Smooth muscle cell (in vitro differentiated cells): Measurements from ENCODE around the gene NUDT1. TPM values are rescaled to one million over a fixed set of nuclear protein-coding genes. Genes with fewer than 3 reads are reported as not detected.

Experiments
- DNase-seq: peaks from one replicate; lab custom pipeline; 2025; ENCODE audit not compliant: unreplicated experiment; lab: John Stamatoyannopoulos, UW
- H2AFZ ChIP-seq: fragments of 200-600 bp; sonication (generic); 2 replicates; pipeline ENCODE4 v1.6.0; 2016; ENCODE audit warnings: antibody characterized with exemption, low read depth, mild to moderate bottlenecking
- H3F3A ChIP-seq: fragments of 200-600 bp; sonication (generic); 2 replicates; pipeline ENCODE4 v1.6.0; 2017; ENCODE audit warnings: antibody characterized with exemption, low read depth
- H3K27ac ChIP-seq: fragments of 200-600 bp; sonication (generic); 2 replicates; pipeline ENCODE4 v1.5.1; 2016; ENCODE audit warnings: low read depth, mild to moderate bottlenecking
- H3K27me3 ChIP-seq: fragments of 200-600 bp; sonication (generic); 2 replicates; pipeline ENCODE4 v1.6.1; 2016; ENCODE audit warnings: low read depth, mild to moderate bottlenecking
- H3K36me3 ChIP-seq: fragments of 200-600 bp; sonication (generic); 2 replicates; pipeline ENCODE4 v1.5.1; 2016; ENCODE audit warnings: low read depth
- H3K4me1 ChIP-seq: fragments of 200-600 bp; sonication (generic); 2 replicates; pipeline ENCODE4 v1.5.1; 2016; ENCODE audit warnings: low read depth
- H3K4me2 ChIP-seq: fragments of 200-600 bp; sonication (generic); 2 replicates; pipeline ENCODE4 v1.6.0; 2016; ENCODE audit warnings: mild to moderate bottlenecking
- H3K4me3 ChIP-seq: fragments of 200-600 bp; sonication (generic); 2 replicates; pipeline ENCODE4 v1.5.1; 2016; ENCODE audit warnings: mild to moderate bottlenecking
- H3K79me2 ChIP-seq: fragments of 200-600 bp; sonication (generic); 2 replicates; pipeline ENCODE4 v1.6.0; 2016; ENCODE audit warnings: low read depth, mild to moderate bottlenecking
- H3K9ac ChIP-seq: fragments of 200-600 bp; sonication (generic); 2 replicates; pipeline ENCODE4 v1.6.0; 2016; ENCODE audit warnings: low read depth
- H3K9me3 ChIP-seq: fragments of 200-600 bp; sonication (generic); replicated peaks from 2 replicates; pipeline ENCODE4 v1.5.1; 2016; ENCODE audit warnings: low read depth
- H4K20me1 ChIP-seq: fragments of 200-600 bp; sonication (generic); 2 replicates; pipeline ENCODE4 v1.6.0; 2016; ENCODE audit warnings: low read depth
- CTCF ChIP-seq: fragments of 200-600 bp; sonication (generic); IDR thresholded peaks from 2 replicates; pipeline ENCODE4 v1.5.1; 2017; ENCODE audit warnings: borderline replicate concordance, mild to moderate bottlenecking, antibody characterized with exemption; ENCODE audit not compliant: insufficient read depth, poor library complexity, severe bottlenecking
- WGBS: methylation state at CpG from one replicate; pipeline ENCODE4 v1.1.7; 2016; ENCODE audit warnings: low lambda C conversion rate; 5-methylcytosine and 5-hydroxymethylcytosine counted together
- polyA plus RNA-seq: library from polyadenylated mRNA; unstranded; fragments of >200 nt; fragmentation: Nextera tagmentation; extraction: Ambion mirVana; gene quantifications from 2 replicates; pipeline ENCODE4 v1.2.1, GENCODE V29; 2016
- total RNA-seq: library from RNA; depleted of rRNA; stranded (reverse); fragments of >200 nt; gene quantifications from 2 replicates; pipeline ENCODE4 v1.2.3, GENCODE V29; 2014

Gene NUDT1
- total and polyA plus RNA-seq, 2 experiments from 2014 or later = 20.7 to 46.0 TPM

GRCh38 chr7:2249744-2250323, 7.8 kb downstream of the NUDT1 start:
- TF ChIP-seq CTCF = no peak
- peak overlapping the region; percentile 76 for H3K27ac ChIP-seq

DNA sequence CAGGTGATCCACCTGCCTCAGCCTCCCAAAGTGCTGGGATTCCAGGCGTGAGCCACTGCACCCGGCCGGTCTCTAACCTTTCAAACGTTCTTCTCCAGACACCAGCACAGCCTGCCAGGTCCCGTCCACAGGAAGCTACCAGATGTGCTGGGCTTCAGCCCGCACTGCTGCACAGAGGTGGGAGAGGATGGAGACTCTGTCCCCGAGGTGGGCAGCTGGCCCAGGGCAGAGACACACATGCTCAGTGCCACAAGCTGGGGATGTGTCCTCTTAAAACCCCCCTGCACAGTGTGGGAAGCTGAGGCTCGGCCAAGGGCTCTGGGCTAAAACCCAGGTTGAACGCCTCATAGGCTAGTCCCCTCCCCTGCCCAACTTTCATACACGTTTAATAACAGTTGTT, 9.4 kb downstream of the NUDT1 start:
- Histone ChIP-seq H3K27me3 (no peaks in the 10 kb centered on the region), H3K27ac (no peak overlapping the region), H3K9ac (no peak overlapping the region), H3K4me1 (no peaks in the 10 kb centered on the region), H3K36me3 (no peaks in the 10 kb centered on the region), H3K9me3 (no peaks in the 10 kb centered on the region), H3K4me3 (no peak overlapping the region), H3K4me2 (no peak overlapping the region), H3K79me2 (no peaks in the 10 kb centered on the region), H4K20me1 (no peaks in the 10 kb centered on the region), H3F3A (no peaks in the 10 kb centered on the region), H2AFZ (no peak overlapping the region)
- TF ChIP-seq CTCF = no peak
- DNase-seq = no peak
- 83% methylated on average over 10 of the region's 10 CpGs for WGBS

More at GRCh38 chr7:2249744-2250323, 7.8 kb downstream of the NUDT1 start:
- WGBS = 93% methylated on average over 27 of the region's 27 CpGs
- Histone ChIP-seq H3K4me2 (no peak overlapping the region), H3F3A (no peaks in the 10 kb centered on the region), H3K9ac (peak overlapping the region; percentile 17), H3K4me3 (no peak overlapping the region), H2AFZ (no peak overlapping the region), H3K27me3 (no peaks in the 10 kb centered on the region), H3K4me1 (no peaks in the 10 kb centered on the region), H3K79me2 (no peaks in the 10 kb centered on the region), H3K36me3 (no peaks in the 10 kb centered on the region), H4K20me1 (no peaks in the 10 kb centered on the region), H3K9me3 (no peaks in the 10 kb centered on the region)
- no peak for DNase-seq

DNA sequence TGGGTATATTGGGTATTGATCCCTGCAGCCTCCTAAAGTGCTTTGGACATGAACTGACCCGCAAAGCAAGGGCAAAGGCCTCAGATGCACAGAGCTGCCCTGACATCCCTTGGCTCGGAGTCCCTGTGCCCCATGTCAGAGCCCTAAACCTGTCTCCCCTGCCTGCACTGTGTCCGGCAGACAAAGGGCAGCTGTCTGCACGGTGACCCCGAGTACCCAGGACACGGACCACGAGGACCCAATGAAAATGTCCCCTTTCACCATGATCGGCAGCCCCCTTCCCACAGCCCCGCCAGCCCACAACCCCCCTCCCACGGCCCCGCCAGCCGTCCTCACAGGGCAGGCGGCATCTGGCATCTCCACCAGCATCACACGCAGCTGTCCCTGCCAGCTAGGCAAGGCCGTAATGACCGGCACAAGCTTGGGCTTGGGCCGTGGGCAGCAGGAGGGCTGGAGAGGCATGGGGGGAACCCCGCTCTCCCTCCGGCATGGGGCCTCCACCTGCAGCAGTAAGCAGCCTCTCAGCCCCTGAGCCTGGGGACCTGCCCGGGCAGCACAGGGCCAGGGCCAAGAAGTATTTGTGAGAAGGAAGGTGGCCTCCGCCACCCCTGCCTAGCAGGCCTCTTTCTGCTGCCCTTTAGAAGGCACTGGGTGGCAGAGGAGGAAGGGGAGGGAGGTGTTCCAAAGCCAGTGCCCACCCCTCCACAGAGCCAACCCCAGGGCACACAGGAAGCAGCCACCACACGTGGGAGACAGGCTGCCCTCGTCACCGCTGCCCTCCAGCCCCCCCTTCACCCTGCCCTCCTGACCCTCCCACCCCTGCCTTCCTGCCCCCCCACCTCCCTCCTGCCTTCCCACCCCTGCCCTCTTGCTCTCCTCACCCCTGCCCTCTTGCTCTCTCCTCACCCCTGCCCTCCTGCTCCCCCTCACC, 10.1 kb downstream of the NUDT1 start:
- H3F3A ChIP-seq = no peaks in the 10 kb centered on the region
- H3K36me3 ChIP-seq = no peaks in the 10 kb centered on the region
- no peaks in the 10 kb centered on the region for H3K27me3 ChIP-seq
- TF ChIP-seq CTCF = no peak
- H2AFZ ChIP-seq = no peak overlapping the region
- 96% methylated on average over 21 of the region's 24 CpGs for WGBS
- no peaks in the 10 kb centered on the region for H3K79me2 ChIP-seq
- H3K27ac ChIP-seq = no peak overlapping the region
- no peak overlapping the region for H3K9ac ChIP-seq
- H4K20me1 ChIP-seq = no peaks in the 10 kb centered on the region
- H3K4me3 ChIP-seq = no peak overlapping the region
- H3K4me1 ChIP-seq = no peaks in the 10 kb centered on the region
- no peak overlapping the region for H3K4me2 ChIP-seq
- no peaks in the 10 kb centered on the region for H3K9me3 ChIP-seq
- no peak for DNase-seq
